Neural cell (in vitro differentiated cells): ENCODE data around the gene SLC7A1.

ENCODE experiments used
- CTCF ChIP-seq: fragments of 450-650 bp; IDR thresholded peaks from 2 replicates; pipeline ENCODE4 v1.5.1; 2014; ENCODE audit warnings: antibody characterized with exemption, mild to moderate bottlenecking, moderate library complexity; ENCODE audit not compliant: poor library complexity, severe bottlenecking
- EP300 ChIP-seq: fragments of 450-650 bp; conservative IDR thresholded peaks from 2 replicates; pipeline ENCODE4 v1.6.1; 2014; ENCODE audit warnings: antibody characterized with exemption, mild to moderate bottlenecking, moderate library complexity; ENCODE audit not compliant: poor library complexity, severe bottlenecking
- POLR2AphosphoS5 ChIP-seq: IDR thresholded peaks from 2 replicates; pipeline ENCODE4 v1.6.1; 2012
- RAD21 ChIP-seq: fragments of 450-650 bp; conservative IDR thresholded peaks from 2 replicates; pipeline ENCODE4 v1.6.1; 2014; ENCODE audit warnings: antibody characterized with exemption, mild to moderate bottlenecking, moderate library complexity
- SMC3 ChIP-seq: fragments of 450-650 bp; conservative IDR thresholded peaks from 2 replicates; pipeline ENCODE4 v1.6.1; 2014; ENCODE audit warnings: antibody characterized with exemption, mild to moderate bottlenecking, moderate library complexity; ENCODE audit not compliant: poor library complexity

GRCh38 chr13:29548722-29549121 lies 46.8 kb downstream of the SLC7A1 start:
- TF ChIP-seq EP300: no peak
- no peak for TF ChIP-seq RAD21
- no peak for TF ChIP-seq POLR2AphosphoS5
- no peak for TF ChIP-seq CTCF
- TF ChIP-seq SMC3: no peak
